Measurements from ENCODE around the gene ARHGEF33. TPM values are rescaled to one million over a fixed set of nuclear protein-coding genes. Genes with fewer than 3 reads are reported as not detected.

Gene ARHGEF33
- total and polyA plus RNA-seq, 2 of the 13 experiments (the other 11 are each of a cell fraction or from before 2014, with no cell fraction given) = 0.04 TPM; not detected in 1

- no TSS peak for BruUV-seq (replicated peaks)
- 0 out of 2 replicates have a peak, but pooled peaks cover 1% of the 10 kb centered on the region for H3K4me1 ChIP-seq (ENCODE audit: insufficient read depth, low read length)
- TF ChIP-seq ATRX (CRISPR knock-in tag; IDR thresholded peaks at IDR 0.05; ENCODE audit: borderline replicate concordance) = no peak
- no peaks in the 10 kb centered on the region for H3K79me2 ChIP-seq (ENCODE audit: insufficient read depth, low read length)
- ChIA-PET POLR2A (no interaction called here), CTCF (ENCODE audit: low intra/inter-chr PET ratio, low total read pairs) (no interaction called here)
- FAIRE-seq (no peak), DNase-seq (ENCODE audit: low spot score) (no peak), ATAC-seq (no peak)
- no peaks in the 10 kb centered on the region for H3K9me3 ChIP-seq (ENCODE audit: low read length)
- H3K36me3 ChIP-seq (replicated peaks in 1 of 2; ENCODE audit: control insufficient read depth in 1 of 2, insufficient read depth in 2 of 2, low read length in 2 of 2) = peaks cover 13 to 53% of the 10 kb centered on the region in 2 experiments
- intact Hi-C loops (cut with micrococcal nuclease; ENCODE audit: unreplicated experiment) (no loop called here), in situ Hi-C loops (cut with HindIII; ENCODE audit: extremely low pct_ligation_motif_present, low pct_unique_long_range_greater_than_20kb) (no loop called here)
- no peaks in the 10 kb centered on the region for H4K20me1 ChIP-seq (ENCODE audit: insufficient read depth, low read length)
- no peak overlapping the region for H3K27ac ChIP-seq (ENCODE audit: extremely low read length, insufficient read depth, low read length)
- no peak overlapping the region for H3K4me3 ChIP-seq (replicated peaks in 1 of 3; ENCODE audit: insufficient read depth in 1 of 3, low read depth in 2 of 3, low read length in 3 of 3)
- H3K27me3 ChIP-seq (ENCODE audit: control insufficient read depth in 1 of 2, insufficient read depth in 2 of 2, low read length in 2 of 2) = no peaks in the 10 kb centered on the region
- H3K9ac ChIP-seq (ENCODE audit: insufficient read depth, low read depth, low read length) = no peak overlapping the region
- H3K4me2 ChIP-seq (ENCODE audit: low read depth, low read length) = no peak overlapping the region
- H2AFZ ChIP-seq (ENCODE audit: low read length) = no peak overlapping the region
Observed at GRCh38 chr2:38862476-38862875, 27.2 kb upstream of the ARHGEF33 start.

- ATAC-seq = no peak
- intact Hi-C loops (cut with micrococcal nuclease; ENCODE audit: unreplicated experiment) = no loop called here
Observed at GRCh38 chr2:38863061-38863695, 26.5 kb upstream of the ARHGEF33 start.

More at GRCh38 chr2:38863061-38863695, 26.5 kb upstream of the ARHGEF33 start:
- H3K9me3 ChIP-seq (ENCODE audit: low read length) = no peaks in the 10 kb centered on the region
- H3K27me3 ChIP-seq (ENCODE audit: control insufficient read depth in 1 of 2, insufficient read depth in 2 of 2, low read length in 2 of 2) = no peaks in the 10 kb centered on the region
- POLR2A ChIA-PET = no interaction called here
- H3K9ac ChIP-seq (ENCODE audit: insufficient read depth, low read depth, low read length) = no peak overlapping the region
- 100% methylated on average over 2 of the region's 2 CpGs for WGBS (ENCODE audit: low lambda C conversion rate)
- no peak overlapping the region for H3K4me2 ChIP-seq (ENCODE audit: low read depth, low read length)
- 0 out of 2 replicates have a peak, but pooled peaks cover 4% of the 10 kb centered on the region for H3K4me1 ChIP-seq (ENCODE audit: insufficient read depth, low read length)
- no peaks in the 10 kb centered on the region for H4K20me1 ChIP-seq (ENCODE audit: insufficient read depth, low read length)
- no peaks in the 10 kb centered on the region for H3K79me2 ChIP-seq (ENCODE audit: insufficient read depth, low read length)
- CTCF ChIA-PET (ENCODE audit: low intra/inter-chr PET ratio, low total read pairs) = no interaction called here
- no peak for FAIRE-seq
- H3K4me3 ChIP-seq (replicated peaks in 1 of 3; ENCODE audit: insufficient read depth in 1 of 3, low read depth in 2 of 3, low read length in 3 of 3) = no peak overlapping the region
- H2AFZ ChIP-seq (ENCODE audit: low read length) = no peak overlapping the region
- peaks cover 12 to 58% of the 10 kb centered on the region in 2 experiments for H3K36me3 ChIP-seq (replicated peaks in 1 of 2; ENCODE audit: control insufficient read depth in 1 of 2, insufficient read depth in 2 of 2, low read length in 2 of 2)
- DNase-seq (ENCODE audit: low spot score) = no peak
- in situ Hi-C loops (cut with HindIII; ENCODE audit: extremely low pct_ligation_motif_present, low pct_unique_long_range_greater_than_20kb) = no loop called here
- no TSS peak for BruUV-seq (replicated peaks)
- H3K27ac ChIP-seq (ENCODE audit: extremely low read length, insufficient read depth, low read length) = no peak overlapping the region
- TF ChIP-seq KLF13 (CRISPR knock-in tag; IDR thresholded peaks at IDR 0.05) (no peak), FOXJ3 (CRISPR knock-in tag; IDR thresholded peaks at IDR 0.05; ENCODE audit: borderline replicate concordance) (no peak), YEATS2 (CRISPR knock-in tag; IDR thresholded peaks at IDR 0.05; ENCODE audit: borderline replicate concordance) (no peak), ZNF558 (CRISPR knock-in tag; IDR thresholded peaks at IDR 0.05; ENCODE audit: borderline replicate concordance) (no peak), KLF11 (CRISPR knock-in tag; IDR thresholded peaks at IDR 0.05) (no peak), CEBPG (CRISPR knock-in tag; IDR thresholded peaks at IDR 0.05) (no peak), ZNF839 (CRISPR knock-in tag; IDR thresholded peaks at IDR 0.05; ENCODE audit: borderline replicate concordance) (no peak), KDM1A (CRISPR knock-in tag; IDR thresholded peaks at IDR 0.05) (no peak), ZNF550 (CRISPR knock-in tag; IDR thresholded peaks at IDR 0.05; ENCODE audit: borderline replicate concordance) (no peak), ZBTB21 (CRISPR knock-in tag; IDR thresholded peaks at IDR 0.05) (no peak)
